HepG2 (cell line): Measurements from ENCODE around the gene SLC16A13. TPM values are rescaled to one million over a fixed set of nuclear protein-coding genes. Genes with fewer than 3 reads are reported as not detected.
A peak's percentile ranks its signal among the peaks of the same experiment; 100 is the strongest.

Experiments
- BCL6 ChIP-seq: IDR thresholded peaks from 2 replicates; pipeline ENCODE4 v1.6.1; 2016; ENCODE audit warnings: missing genetic modification reagents, missing compliant biosample characterization
- CREB1 ChIP-seq, 2 experiments: fragments of 450-650 bp in 1 of 2; IDR thresholded peaks; 2 replicates each; pipeline ENCODE4 v1.6.1; 2016 to 2017; ENCODE audit warnings: control low read depth in 1 of 2, mild to moderate bottlenecking in 1 of 2, missing compliant biosample characterization in 1 of 2, missing genetic modification characterization in 1 of 2
- ELF1 ChIP-seq: sonication (generic); formaldehyde crosslinking; IDR thresholded peaks from 2 replicates; pipeline ENCODE4 v1.4.0; 2020; ENCODE audit warnings: missing genetic modification reagents
- ESRRA ChIP-seq: sonication (generic); formaldehyde crosslinking; IDR thresholded peaks from 2 replicates; pipeline ENCODE4 v1.5.1; 2020; ENCODE audit warnings: mild to moderate bottlenecking, low read depth, missing genetic modification reagents
- FLYWCH1 ChIP-seq: sonication (generic); formaldehyde crosslinking; IDR thresholded peaks from 2 replicates; pipeline ENCODE4 v1.8.1; 2023; ENCODE audit warnings: mild to moderate bottlenecking, missing genetic modification reagents
- HDAC6 ChIP-seq: fragments of 200-600 bp; sonication (generic); IDR thresholded peaks from 2 replicates; pipeline ENCODE4 v1.7.0; 2017; ENCODE audit warnings: mild to moderate bottlenecking, antibody characterized with exemption, low read length, low read depth
- JDP2 ChIP-seq: sonication (generic); formaldehyde crosslinking; IDR thresholded peaks from 2 replicates; pipeline ENCODE4 v1.8.1; 2022; ENCODE audit warnings: missing genetic modification reagents, borderline replicate concordance
- POGZ ChIP-seq: sonication (generic); formaldehyde crosslinking; IDR thresholded peaks from 2 replicates; pipeline ENCODE4 v1.4.0; 2020; ENCODE audit warnings: mild to moderate bottlenecking, missing genetic modification reagents
- RBFOX2 ChIP-seq: fragments of 200-400 bp; formaldehyde crosslinking; IDR thresholded peaks from 2 replicates; pipeline ENCODE4 v1.6.1; 2017; ENCODE audit warnings: low read depth, mild to moderate bottlenecking, low read length
- RBM39 ChIP-seq: fragments of 200-400 bp; formaldehyde crosslinking; IDR thresholded peaks from one replicate; pipeline ENCODE4 v1.6.1; 2018; ENCODE audit warnings: antibody characterized with exemption, mild to moderate bottlenecking, low read depth, low read length; ENCODE audit not compliant: poor library complexity, severe bottlenecking
- SAP130 ChIP-seq: IDR thresholded peaks from 2 replicates; pipeline ENCODE4 v1.6.1; 2016; ENCODE audit warnings: low read depth
- ZNF232 ChIP-seq: sonication (generic); formaldehyde crosslinking; IDR thresholded peaks from 2 replicates; pipeline ENCODE4 v1.4.0; 2020; ENCODE audit warnings: missing genetic modification reagents, borderline replicate concordance
- ZNF546 ChIP-seq: sonication (generic); formaldehyde crosslinking; conservative IDR thresholded peaks from 2 replicates; pipeline ENCODE4 v1.8.1; 2023; ENCODE audit warnings: mild to moderate bottlenecking, missing genetic modification reagents
- ZNF7 ChIP-seq: IDR thresholded peaks from 2 replicates; pipeline ENCODE4 v1.6.1; 2016; ENCODE audit warnings: missing biosample characterization, missing genetic modification reagents
- polyA plus RNA-seq, 8 experiments: library from polyadenylated mRNA; depleted of rRNA in 3 of 8; stranded (reverse) in 7 of 8; unstranded in 1 of 8; fragments of >200 nt; fragmentation: Illumina TruSeq in 4 of 8; extraction: Trizol in 4 of 8; gene quantifications; 2 replicates each; pipeline versions ENCODE4 v1.2.1 to v1.2.3, GENCODE V29; 2011 to 2016; ENCODE audit warnings: low read depth in 4 of 8, missing spikeins in 1 of 8, mixed read lengths in 1 of 8; ENCODE audit not compliant: insufficient read depth in 1 of 8
- total RNA-seq, 5 experiments: library from RNA; depleted of rRNA; stranded (reverse); fragments of >200 nt; fragmentation: Illumina TruSeq; extraction: Trizol; gene quantifications; 2 replicates each; pipeline ENCODE4 v1.2.3, GENCODE V29; 2016; ENCODE audit warnings: low read depth in 1 of 5
- TF ChIP-seq, protein P1 (sequence below): sonication (generic); formaldehyde crosslinking; IDR thresholded peaks from 2 replicates; pipeline ENCODE4 v1.4.0; 2020; ENCODE audit warnings: missing genetic modification reagents, mild to moderate bottlenecking, borderline replicate concordance
- TF ChIP-seq, protein P2 (sequence below): sonication (generic); formaldehyde crosslinking; IDR thresholded peaks from 2 replicates; pipeline ENCODE4 v1.8.1; 2023; ENCODE audit warnings: missing genetic modification reagents, inconsistent platforms, borderline replicate concordance
- TF ChIP-seq, protein P3 (sequence below), 2 experiments: sonication (generic) in 1 of 2; formaldehyde crosslinking in 1 of 2; IDR thresholded peaks; 2 replicates each; pipeline versions ENCODE4 v1.4.0 to v1.6.1; 2016 to 2020; ENCODE audit warnings: borderline replicate concordance in 1 of 2, low read depth in 1 of 2, mild to moderate bottlenecking in 1 of 2, missing genetic modification reagents in 1 of 2
- TF ChIP-seq, protein P4 (sequence below): sonication (generic); formaldehyde crosslinking; IDR thresholded peaks from 2 replicates; pipeline ENCODE4 v1.4.0; 2020; ENCODE audit warnings: mild to moderate bottlenecking, missing genetic modification reagents

The SLC16A13 gene
- total and polyA plus RNA-seq, 2 of the 13 experiments (the other 11 are each of a cell fraction or from before 2014, with no cell fraction given), result 2.2 to 3.0 TPM

DNA sequence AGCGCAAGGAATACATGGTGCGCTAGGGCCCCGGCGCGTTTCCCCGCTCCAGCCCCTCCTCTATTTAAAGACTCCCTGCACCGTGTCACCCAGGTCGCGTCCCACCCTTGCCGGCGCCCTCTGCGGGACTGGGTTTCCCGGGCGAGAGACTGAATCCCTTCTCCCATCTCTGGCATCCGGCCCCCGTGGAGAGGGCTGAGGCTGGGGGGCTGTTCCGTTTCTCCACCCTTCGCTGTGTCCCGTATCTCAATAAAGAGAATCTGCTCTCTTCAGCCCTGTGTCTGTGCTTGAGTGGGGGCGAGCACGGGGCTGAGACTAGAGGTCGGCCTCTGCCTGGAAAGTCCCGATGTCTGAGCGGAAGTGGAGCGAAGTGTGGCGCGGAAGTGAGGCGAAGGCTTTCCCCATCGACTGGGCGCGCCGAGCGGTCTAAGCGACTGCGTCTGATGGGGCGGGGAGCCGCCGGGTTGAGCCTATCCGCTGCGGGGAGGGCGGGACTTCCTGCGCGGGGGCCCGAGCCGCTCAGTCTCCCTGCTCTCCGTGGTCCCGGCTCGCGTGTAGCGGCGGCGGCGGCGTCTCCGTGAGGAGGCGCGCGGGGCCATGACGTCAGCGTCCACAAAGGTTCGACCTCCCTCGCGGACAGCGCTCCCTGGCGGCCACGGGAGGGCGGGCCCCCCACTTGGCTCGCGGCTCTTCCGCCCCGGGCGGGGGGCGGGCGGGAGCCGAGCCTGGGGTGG lies 21.4 kb upstream of the SLC16A13 start (continued):
- peak; percentile 89 for TF ChIP-seq RBM39
- TF ChIP-seq, protein P1, sequence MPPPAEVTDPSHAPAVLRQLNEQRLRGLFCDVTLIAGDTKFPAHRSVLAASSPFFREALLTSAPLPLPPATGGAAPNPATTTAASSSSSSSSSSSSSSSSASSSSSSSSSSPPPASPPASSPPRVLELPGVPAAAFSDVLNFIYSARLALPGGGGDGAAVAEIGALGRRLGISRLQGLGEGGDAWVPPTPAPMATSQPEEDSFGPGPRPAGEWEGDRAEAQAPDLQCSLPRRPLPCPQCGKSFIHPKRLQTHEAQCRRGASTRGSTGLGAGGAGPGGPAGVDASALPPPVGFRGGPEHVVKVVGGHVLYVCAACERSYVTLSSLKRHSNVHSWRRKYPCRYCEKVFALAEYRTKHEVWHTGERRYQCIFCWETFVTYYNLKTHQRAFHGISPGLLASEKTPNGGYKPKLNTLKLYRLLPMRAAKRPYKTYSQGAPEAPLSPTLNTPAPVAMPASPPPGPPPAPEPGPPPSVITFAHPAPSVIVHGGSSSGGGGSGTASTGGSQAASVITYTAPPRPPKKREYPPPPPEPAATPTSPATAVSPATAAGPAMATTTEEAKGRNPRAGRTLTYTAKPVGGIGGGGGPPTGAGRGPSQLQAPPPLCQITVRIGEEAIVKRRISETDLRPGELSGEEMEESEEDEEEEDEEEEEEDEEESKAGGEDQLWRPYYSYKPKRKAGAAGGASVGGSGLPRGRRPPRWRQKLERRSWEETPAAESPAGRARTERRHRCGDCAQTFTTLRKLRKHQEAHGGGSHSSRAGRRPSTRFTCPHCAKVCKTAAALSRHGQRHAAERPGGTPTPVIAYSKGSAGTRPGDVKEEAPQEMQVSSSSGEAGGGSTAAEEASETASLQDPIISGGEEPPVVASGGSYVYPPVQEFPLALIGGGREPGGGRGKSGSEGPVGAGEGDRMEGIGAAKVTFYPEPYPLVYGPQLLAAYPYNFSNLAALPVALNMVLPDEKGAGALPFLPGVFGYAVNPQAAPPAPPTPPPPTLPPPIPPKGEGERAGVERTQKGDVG (CRISPR knock-in tag), result no peak
- TF ChIP-seq ZNF546 (CRISPR knock-in tag), result 0 out of 2 replicates have a peak, but pooled peaks have one; percentile 44
- peak; percentile 88 for TF ChIP-seq ELF1 (CRISPR knock-in tag)
- TF ChIP-seq, protein P2, sequence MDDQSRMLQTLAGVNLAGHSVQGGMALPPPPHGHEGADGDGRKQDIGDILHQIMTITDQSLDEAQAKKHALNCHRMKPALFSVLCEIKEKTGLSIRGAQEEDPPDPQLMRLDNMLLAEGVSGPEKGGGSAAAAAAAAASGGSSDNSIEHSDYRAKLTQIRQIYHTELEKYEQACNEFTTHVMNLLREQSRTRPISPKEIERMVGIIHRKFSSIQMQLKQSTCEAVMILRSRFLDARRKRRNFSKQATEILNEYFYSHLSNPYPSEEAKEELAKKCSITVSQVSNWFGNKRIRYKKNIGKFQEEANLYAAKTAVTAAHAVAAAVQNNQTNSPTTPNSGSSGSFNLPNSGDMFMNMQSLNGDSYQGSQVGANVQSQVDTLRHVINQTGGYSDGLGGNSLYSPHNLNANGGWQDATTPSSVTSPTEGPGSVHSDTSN (CRISPR knock-in tag), result no peak
- TF ChIP-seq JDP2, result no peak
- peak; percentile 96 for TF ChIP-seq RBFOX2
- no peak for TF ChIP-seq ZNF7
- no peak for TF ChIP-seq HDAC6
- TF ChIP-seq, protein P3, sequence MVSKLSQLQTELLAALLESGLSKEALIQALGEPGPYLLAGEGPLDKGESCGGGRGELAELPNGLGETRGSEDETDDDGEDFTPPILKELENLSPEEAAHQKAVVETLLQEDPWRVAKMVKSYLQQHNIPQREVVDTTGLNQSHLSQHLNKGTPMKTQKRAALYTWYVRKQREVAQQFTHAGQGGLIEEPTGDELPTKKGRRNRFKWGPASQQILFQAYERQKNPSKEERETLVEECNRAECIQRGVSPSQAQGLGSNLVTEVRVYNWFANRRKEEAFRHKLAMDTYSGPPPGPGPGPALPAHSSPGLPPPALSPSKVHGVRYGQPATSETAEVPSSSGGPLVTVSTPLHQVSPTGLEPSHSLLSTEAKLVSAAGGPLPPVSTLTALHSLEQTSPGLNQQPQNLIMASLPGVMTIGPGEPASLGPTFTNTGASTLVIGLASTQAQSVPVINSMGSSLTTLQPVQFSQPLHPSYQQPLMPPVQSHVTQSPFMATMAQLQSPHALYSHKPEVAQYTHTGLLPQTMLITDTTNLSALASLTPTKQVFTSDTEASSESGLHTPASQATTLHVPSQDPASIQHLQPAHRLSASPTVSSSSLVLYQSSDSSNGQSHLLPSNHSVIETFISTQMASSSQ (IDR thresholded peaks at IDR 0.05; ENCODE audit: low read depth), result no peak
- TF ChIP-seq, protein P3 (CRISPR knock-in tag; IDR thresholded peaks at IDR 0.05; ENCODE audit: borderline replicate concordance), result 0 out of 2 replicates have a peak, but pooled peaks have one; percentile 45
- TF ChIP-seq ZNF232 (CRISPR knock-in tag), result no peak
- no peak; the same call in 1 of the 2 replicates for TF ChIP-seq ESRRA (CRISPR knock-in tag)
- peak; percentile 91 for TF ChIP-seq SAP130 (CRISPR knock-in tag)
- TF ChIP-seq, protein P4, sequence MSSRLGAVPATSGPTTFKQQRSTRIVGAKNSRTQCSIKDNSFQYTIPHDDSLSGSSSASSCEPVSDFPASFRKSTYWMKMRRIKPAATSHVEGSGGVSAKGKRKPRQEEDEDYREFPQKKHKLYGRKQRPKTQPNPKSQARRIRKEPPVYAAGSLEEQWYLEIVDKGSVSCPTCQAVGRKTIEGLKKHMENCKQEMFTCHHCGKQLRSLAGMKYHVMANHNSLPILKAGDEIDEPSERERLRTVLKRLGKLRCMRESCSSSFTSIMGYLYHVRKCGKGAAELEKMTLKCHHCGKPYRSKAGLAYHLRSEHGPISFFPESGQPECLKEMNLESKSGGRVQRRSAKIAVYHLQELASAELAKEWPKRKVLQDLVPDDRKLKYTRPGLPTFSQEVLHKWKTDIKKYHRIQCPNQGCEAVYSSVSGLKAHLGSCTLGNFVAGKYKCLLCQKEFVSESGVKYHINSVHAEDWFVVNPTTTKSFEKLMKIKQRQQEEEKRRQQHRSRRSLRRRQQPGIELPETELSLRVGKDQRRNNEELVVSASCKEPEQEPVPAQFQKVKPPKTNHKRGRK (CRISPR knock-in tag), result no peak
- TF ChIP-seq POGZ (CRISPR knock-in tag), result peak; percentile 78
- TF ChIP-seq BCL6 (CRISPR knock-in tag), result no peak
- peak; percentile 96 for TF ChIP-seq CREB1 (IDR thresholded peaks at IDR 0.05)
- peak; percentile 67; the same call in 1 of the 2 replicates for TF ChIP-seq CREB1 (CRISPR knock-in tag; IDR thresholded peaks at IDR 0.05)
- no peak for TF ChIP-seq FLYWCH1 (CRISPR knock-in tag)
